WTC11 (cell line): ENCODE measurements around the gene SDK2.

ENCODE experiments used
- SMAD4 ChIP-seq: sonication (generic); formaldehyde crosslinking; IDR thresholded peaks from 2 replicates; pipeline ENCODE4 v1.8.0; 2022; ENCODE audit warnings: mild to moderate bottlenecking, missing genetic modification reagents
- TF ChIP-seq, protein P1 (sequence below): fragments of 200-600 bp; IDR thresholded peaks from 2 replicates; pipeline ENCODE4 v1.8.0; 2022; ENCODE audit warnings: antibody characterized with exemption
- TF ChIP-seq, protein P2 (sequence below): fragments of 250-450 bp; sonication (Bioruptor Pico); IDR thresholded peaks from 2 replicates; pipeline ENCODE4 v1.9.0; 2021; ENCODE audit warnings: mild to moderate bottlenecking
- TF ChIP-seq, protein P3 (sequence below): sonication (generic); formaldehyde crosslinking; IDR thresholded peaks from 2 replicates; pipeline ENCODE4 v1.8.1; 2022; ENCODE audit warnings: low read depth, mild to moderate bottlenecking, moderate library complexity, missing genetic modification reagents, borderline replicate concordance
- TF ChIP-seq, protein P4 (sequence below): sonication (generic); formaldehyde crosslinking; IDR thresholded peaks from 2 replicates; pipeline ENCODE4 v1.8.0; 2022; ENCODE audit warnings: mild to moderate bottlenecking, missing genetic modification reagents

DNA sequence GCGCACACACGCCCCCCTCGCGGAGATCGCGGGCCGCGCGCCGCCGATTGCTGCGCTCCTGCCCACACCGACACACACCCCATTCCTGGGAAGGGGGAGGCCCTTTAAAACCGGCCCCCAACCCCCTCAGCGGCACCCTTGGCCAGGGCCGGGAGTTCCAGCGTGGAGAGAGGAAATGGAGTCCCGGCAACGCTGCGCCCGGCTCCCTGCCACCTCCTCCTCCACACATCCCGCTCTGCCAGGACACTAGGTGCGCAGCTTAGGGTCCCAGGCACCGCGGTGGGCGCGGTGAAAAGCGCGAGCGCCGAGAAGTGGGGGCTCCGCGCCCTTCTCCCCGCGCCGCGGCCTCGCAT is 332.8 kb downstream of the SDK2 start:
- TF ChIP-seq, protein P1, sequence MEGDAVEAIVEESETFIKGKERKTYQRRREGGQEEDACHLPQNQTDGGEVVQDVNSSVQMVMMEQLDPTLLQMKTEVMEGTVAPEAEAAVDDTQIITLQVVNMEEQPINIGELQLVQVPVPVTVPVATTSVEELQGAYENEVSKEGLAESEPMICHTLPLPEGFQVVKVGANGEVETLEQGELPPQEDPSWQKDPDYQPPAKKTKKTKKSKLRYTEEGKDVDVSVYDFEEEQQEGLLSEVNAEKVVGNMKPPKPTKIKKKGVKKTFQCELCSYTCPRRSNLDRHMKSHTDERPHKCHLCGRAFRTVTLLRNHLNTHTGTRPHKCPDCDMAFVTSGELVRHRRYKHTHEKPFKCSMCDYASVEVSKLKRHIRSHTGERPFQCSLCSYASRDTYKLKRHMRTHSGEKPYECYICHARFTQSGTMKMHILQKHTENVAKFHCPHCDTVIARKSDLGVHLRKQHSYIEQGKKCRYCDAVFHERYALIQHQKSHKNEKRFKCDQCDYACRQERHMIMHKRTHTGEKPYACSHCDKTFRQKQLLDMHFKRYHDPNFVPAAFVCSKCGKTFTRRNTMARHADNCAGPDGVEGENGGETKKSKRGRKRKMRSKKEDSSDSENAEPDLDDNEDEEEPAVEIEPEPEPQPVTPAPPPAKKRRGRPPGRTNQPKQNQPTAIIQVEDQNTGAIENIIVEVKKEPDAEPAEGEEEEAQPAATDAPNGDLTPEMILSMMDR: no peak
- TF ChIP-seq, protein P2, sequence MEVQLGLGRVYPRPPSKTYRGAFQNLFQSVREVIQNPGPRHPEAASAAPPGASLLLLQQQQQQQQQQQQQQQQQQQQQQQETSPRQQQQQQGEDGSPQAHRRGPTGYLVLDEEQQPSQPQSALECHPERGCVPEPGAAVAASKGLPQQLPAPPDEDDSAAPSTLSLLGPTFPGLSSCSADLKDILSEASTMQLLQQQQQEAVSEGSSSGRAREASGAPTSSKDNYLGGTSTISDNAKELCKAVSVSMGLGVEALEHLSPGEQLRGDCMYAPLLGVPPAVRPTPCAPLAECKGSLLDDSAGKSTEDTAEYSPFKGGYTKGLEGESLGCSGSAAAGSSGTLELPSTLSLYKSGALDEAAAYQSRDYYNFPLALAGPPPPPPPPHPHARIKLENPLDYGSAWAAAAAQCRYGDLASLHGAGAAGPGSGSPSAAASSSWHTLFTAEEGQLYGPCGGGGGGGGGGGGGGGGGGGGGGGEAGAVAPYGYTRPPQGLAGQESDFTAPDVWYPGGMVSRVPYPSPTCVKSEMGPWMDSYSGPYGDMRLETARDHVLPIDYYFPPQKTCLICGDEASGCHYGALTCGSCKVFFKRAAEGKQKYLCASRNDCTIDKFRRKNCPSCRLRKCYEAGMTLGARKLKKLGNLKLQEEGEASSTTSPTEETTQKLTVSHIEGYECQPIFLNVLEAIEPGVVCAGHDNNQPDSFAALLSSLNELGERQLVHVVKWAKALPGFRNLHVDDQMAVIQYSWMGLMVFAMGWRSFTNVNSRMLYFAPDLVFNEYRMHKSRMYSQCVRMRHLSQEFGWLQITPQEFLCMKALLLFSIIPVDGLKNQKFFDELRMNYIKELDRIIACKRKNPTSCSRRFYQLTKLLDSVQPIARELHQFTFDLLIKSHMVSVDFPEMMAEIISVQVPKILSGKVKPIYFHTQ (CRISPR knock-in tag): no peak
- TF ChIP-seq, protein P3, sequence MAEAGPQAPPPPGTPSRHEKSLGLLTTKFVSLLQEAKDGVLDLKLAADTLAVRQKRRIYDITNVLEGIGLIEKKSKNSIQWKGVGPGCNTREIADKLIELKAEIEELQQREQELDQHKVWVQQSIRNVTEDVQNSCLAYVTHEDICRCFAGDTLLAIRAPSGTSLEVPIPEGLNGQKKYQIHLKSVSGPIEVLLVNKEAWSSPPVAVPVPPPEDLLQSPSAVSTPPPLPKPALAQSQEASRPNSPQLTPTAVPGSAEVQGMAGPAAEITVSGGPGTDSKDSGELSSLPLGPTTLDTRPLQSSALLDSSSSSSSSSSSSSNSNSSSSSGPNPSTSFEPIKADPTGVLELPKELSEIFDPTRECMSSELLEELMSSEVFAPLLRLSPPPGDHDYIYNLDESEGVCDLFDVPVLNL (CRISPR knock-in tag): no peak
- TF ChIP-seq, protein P4, sequence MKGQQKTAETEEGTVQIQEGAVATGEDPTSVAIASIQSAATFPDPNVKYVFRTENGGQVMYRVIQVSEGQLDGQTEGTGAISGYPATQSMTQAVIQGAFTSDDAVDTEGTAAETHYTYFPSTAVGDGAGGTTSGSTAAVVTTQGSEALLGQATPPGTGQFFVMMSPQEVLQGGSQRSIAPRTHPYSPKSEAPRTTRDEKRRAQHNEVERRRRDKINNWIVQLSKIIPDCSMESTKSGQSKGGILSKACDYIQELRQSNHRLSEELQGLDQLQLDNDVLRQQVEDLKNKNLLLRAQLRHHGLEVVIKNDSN: no peak
- TF ChIP-seq SMAD4 (CRISPR knock-in tag): no peak
